ENCODE results near the gene IHH.

GRCh38 chr2:219026946-219027345 lies 33.8 kb downstream of the IHH start:
- TF ChIP-seq POLR2A (IDR thresholded peaks at IDR 0.05; ENCODE audit: low read depth, low read length) (no peak), TAF1 (IDR thresholded peaks at IDR 0.05; ENCODE audit: low read depth, low read length) (no peak), POLR2AphosphoS5 (IDR thresholded peaks at IDR 0.05; ENCODE audit: low read depth, low read length) (no peak), PAX5 (IDR thresholded peaks at IDR 0.05; ENCODE audit: insufficient read depth, low read length, severe bottlenecking) (no peak), SPI1 (IDR thresholded peaks at IDR 0.05; ENCODE audit: low read depth, low read length) (no peak)
